ENCODE measurements around the gene PPP2R3A. TPM values are rescaled to one million over a fixed set of nuclear protein-coding genes. Genes with fewer than 3 reads are reported as not detected.

Gene PPP2R3A
- total and polyA plus RNA-seq, 9 of the 15 experiments (the other 6 are each of a cell fraction or from before 2014, with no cell fraction given): 0.10 to 0.50 (median 0.24) TPM

- intact Hi-C loops (cut with micrococcal nuclease): no loop called here
- DNase-seq (ENCODE audit: extremely low read depth in 1 of 4, low spot score in 3 of 4) (no peak), ATAC-seq (no peak), FAIRE-seq (no peak)
- no peak overlapping the region for H3K4me3 ChIP-seq
- H3K27ac ChIP-seq (ENCODE audit: extremely low read depth, low read depth, low read length): no peak overlapping the region
- H3K9me1 ChIP-seq (ENCODE audit: control insufficient read depth, insufficient read depth, low read length): no peaks in the 10 kb centered on the region
- no peaks in the 10 kb centered on the region for H3K79me2 ChIP-seq (ENCODE audit: control insufficient read depth, insufficient read depth, low read length)
- no peak overlapping the region for H2AFZ ChIP-seq (ENCODE audit: low read depth, low read length)
- WGBS (ENCODE audit: insufficient coverage, low coverage, missing lambda C conversion rate): 0% methylated on average over 2 of the region's 2 CpGs
- POLR2A ChIA-PET: no interaction called here
- no peaks in the 10 kb centered on the region for H4K20me1 ChIP-seq (replicated peaks; ENCODE audit: control insufficient read depth, insufficient read depth, low read length)
- CTCF ChIA-PET (ENCODE audit: low intra/inter-chr PET ratio): no interaction called here
- no peaks in the 10 kb centered on the region for H3K4me1 ChIP-seq (replicated peaks in 1 of 2; ENCODE audit: control insufficient read depth in 2 of 2, insufficient read depth in 2 of 2, low read length in 2 of 2)
- H3K4me2 ChIP-seq (ENCODE audit: insufficient read depth, low read length): no peak overlapping the region
- no peak overlapping the region for H3K9ac ChIP-seq (ENCODE audit: insufficient read depth in 1 of 2, low read depth in 2 of 2, low read length in 2 of 2)
- no TSS peak for BruUV-seq (replicated peaks)
- in situ Hi-C loops (cut with MboI): no loop called here
- no peaks in the 10 kb centered on the region for H3K9me3 ChIP-seq (replicated peaks; ENCODE audit: control insufficient read depth, insufficient read depth, low read depth, low read length)
- no peaks in the 10 kb centered on the region for H3K36me3 ChIP-seq (ENCODE audit: control insufficient read depth, insufficient read depth, low read length)
- H3K27me3 ChIP-seq (ENCODE audit: control insufficient read depth in 2 of 2, insufficient read depth in 2 of 2, low read length in 2 of 2): no peaks in the 10 kb centered on the region
- TF ChIP-seq BRF1 (IDR thresholded peaks at IDR 0.05; ENCODE audit: borderline replicate concordance, extremely low read depth, insufficient read length) (no peak), PCBP2 (IDR thresholded peaks at IDR 0.05; ENCODE audit: low read depth, low read length, poor library complexity, severe bottlenecking) (no peak), MECOM (CRISPR knock-in tag; IDR thresholded peaks at IDR 0.05) (no peak), PBX2 (CRISPR knock-in tag; IDR thresholded peaks at IDR 0.05; ENCODE audit: low read depth) (no peak), PBX2 (tag; conservative IDR thresholded peaks at IDR 0.05; ENCODE audit: low read depth) (no peak), RBM14 (IDR thresholded peaks at IDR 0.05; ENCODE audit: borderline replicate concordance, insufficient read depth, low read depth, low read length) (no peak), NR3C1 (CRISPR knock-in tag; IDR thresholded peaks at IDR 0.05) (no peak), ZNF174 (CRISPR knock-in tag; IDR thresholded peaks at IDR 0.05) (no peak), ZBTB12 (CRISPR knock-in tag; IDR thresholded peaks at IDR 0.05) (no peak), SIN3B (IDR thresholded peaks at IDR 0.05; ENCODE audit: low read depth) (no peak), ZNF512 (tag; IDR thresholded peaks at IDR 0.05) (no peak), CBX1 (IDR thresholded peaks at IDR 0.05; ENCODE audit: low read depth) (no peak), ZNF197 (CRISPR knock-in tag; IDR thresholded peaks at IDR 0.05; ENCODE audit: low read depth) (no peak), PURB (CRISPR knock-in tag; IDR thresholded peaks at IDR 0.05; ENCODE audit: low read depth) (no peak), ZNF280A (IDR thresholded peaks at IDR 0.05; ENCODE audit: low read depth, partially characterized antibody) (no peak)
Measured at GRCh38 chr3:135920275-135920674, 45.3 kb upstream of the PPP2R3A start.

Measured in K562 (cell line).